H9 (cell line): ENCODE measurements around the gene MOCS3. TPM values are rescaled to one million over a fixed set of nuclear protein-coding genes. Genes with fewer than 3 reads are reported as not detected.

ENCODE experiments used
- DNase-seq: peaks from one replicate; pipeline ENCODE4 v3.0.0-alpha.2; 2017
- H2AFZ ChIP-seq: one replicate; pipeline ENCODE4 v1.6.1; 2013; ENCODE audit warnings: mild to moderate bottlenecking, low read length, control low read depth, moderate library complexity
- H2AK5ac ChIP-seq: 2 replicates; pipeline ENCODE4 v1.6.1; 2013; ENCODE audit warnings: low read length, control low read depth, mixed read lengths; ENCODE audit not compliant: insufficient read length
- H2BK120ac ChIP-seq: one replicate; pipeline ENCODE4 v1.6.1; 2013; ENCODE audit warnings: low read depth, mild to moderate bottlenecking, low read length, control low read depth, inconsistent platforms; ENCODE audit not compliant: poor library complexity, severe bottlenecking
- H2BK12ac ChIP-seq: 2 replicates; pipeline ENCODE4 v1.6.1; 2013; ENCODE audit warnings: low read length, control low read depth, mixed read lengths, low read depth; ENCODE audit not compliant: insufficient read length
- H2BK15ac ChIP-seq: 2 replicates; pipeline ENCODE4 v1.6.1; 2013; ENCODE audit warnings: low read depth, low read length, control low read depth
- H2BK20ac ChIP-seq: one replicate; pipeline ENCODE4 v1.6.1; 2013; ENCODE audit warnings: low read depth, mild to moderate bottlenecking, low read length, control low read depth, inconsistent platforms; ENCODE audit not compliant: poor library complexity, severe bottlenecking
- H2BK5ac ChIP-seq: 2 replicates; pipeline ENCODE4 v1.6.1; 2013; ENCODE audit warnings: low read length, control low read depth, mixed read lengths; ENCODE audit not compliant: insufficient read length
- H3K14ac ChIP-seq: 2 replicates; pipeline ENCODE4 v1.6.1; 2013; ENCODE audit warnings: low read length, control low read depth; ENCODE audit not compliant: insufficient read depth
- H3K18ac ChIP-seq: 2 replicates; pipeline ENCODE4 v1.6.1; 2013; ENCODE audit warnings: low read depth, mild to moderate bottlenecking, mixed read lengths, low read length, control low read depth; ENCODE audit not compliant: insufficient read length
- H3K23ac ChIP-seq: 2 replicates; pipeline ENCODE4 v1.6.1; 2013; ENCODE audit warnings: low read length, control low read depth, mixed read lengths, low read depth; ENCODE audit not compliant: insufficient read length
- H3K23me2 ChIP-seq: 2 replicates; pipeline ENCODE4 v1.6.1; 2013; ENCODE audit warnings: low read depth, mild to moderate bottlenecking, mixed read lengths, low read length, control low read depth; ENCODE audit not compliant: insufficient read length, poor library complexity, severe bottlenecking
- H3K27ac ChIP-seq: 2 replicates; pipeline ENCODE4 v1.5.1; 2013; ENCODE audit warnings: low read length, control low read depth, mixed read lengths, low read depth; ENCODE audit not compliant: insufficient read length
- H3K27me3 ChIP-seq: 2 replicates; pipeline ENCODE4 v1.6.1; 2013; ENCODE audit warnings: low read length, control low read depth, inconsistent platforms; ENCODE audit not compliant: insufficient read depth
- H3K4ac ChIP-seq: 2 replicates; pipeline ENCODE4 v1.6.1; 2013; ENCODE audit warnings: low read depth, mild to moderate bottlenecking, control low read depth, inconsistent platforms, low read length, moderate library complexity
- H3K4me1 ChIP-seq: 2 replicates; pipeline ENCODE4 v1.6.1; 2013; ENCODE audit warnings: low read length, control low read depth, inconsistent platforms; ENCODE audit not compliant: insufficient read depth
- H3K4me2 ChIP-seq: 2 replicates; pipeline ENCODE4 v1.6.1; 2013; ENCODE audit warnings: low read length, control low read depth, mixed read lengths; ENCODE audit not compliant: insufficient read length, insufficient read depth
- H3K56ac ChIP-seq: 2 replicates; pipeline ENCODE4 v1.6.1; 2013; ENCODE audit warnings: low read depth, mild to moderate bottlenecking, mixed read lengths, low read length, control low read depth; ENCODE audit not compliant: insufficient read length
- H3K79me1 ChIP-seq: 2 replicates; pipeline ENCODE4 v1.6.1; 2013; ENCODE audit warnings: low read depth, mild to moderate bottlenecking, moderate library complexity, low read length, control low read depth, inconsistent platforms; ENCODE audit not compliant: insufficient read depth, poor library complexity, severe bottlenecking
- H3K79me2 ChIP-seq: 2 replicates; pipeline ENCODE4 v1.6.1; 2013; ENCODE audit warnings: low read length, control low read depth, inconsistent platforms; ENCODE audit not compliant: insufficient read depth
- H3K9ac ChIP-seq: 2 replicates; pipeline ENCODE4 v1.6.1; 2013; ENCODE audit warnings: low read length, control low read depth, mixed read lengths; ENCODE audit not compliant: insufficient read length; ENCODE audit errors: extremely low read depth
- H3K9me3 ChIP-seq: one replicate; pipeline ENCODE4 v1.6.1; 2013; ENCODE audit warnings: low read depth, low read length, inconsistent platforms; ENCODE audit not compliant: control insufficient read depth
- H3T11ph ChIP-seq: one replicate; pipeline ENCODE4 v1.6.1; 2013; ENCODE audit warnings: mild to moderate bottlenecking, low read length, control low read depth, inconsistent platforms
- H4K20me1 ChIP-seq: one replicate; pipeline ENCODE4 v1.6.1; 2013; ENCODE audit not compliant: control insufficient read depth, insufficient read length, insufficient read depth
- H4K5ac ChIP-seq: 2 replicates; pipeline ENCODE4 v1.6.1; 2013; ENCODE audit warnings: low read depth, mild to moderate bottlenecking, mixed read lengths, low read length, control low read depth; ENCODE audit not compliant: insufficient read length
- H4K8ac ChIP-seq: replicated peaks from 2 replicates; pipeline ENCODE4 v1.6.1; 2013; ENCODE audit warnings: low read length, control low read depth, mixed read lengths, low read depth; ENCODE audit not compliant: insufficient read length
- H4K91ac ChIP-seq: 2 replicates; pipeline ENCODE4 v1.6.1; 2013; ENCODE audit warnings: low read depth, mild to moderate bottlenecking, moderate library complexity, mixed read lengths, low read length, control low read depth; ENCODE audit not compliant: insufficient read length
- H3K27ac Mint-ChIP-seq, 3 experiments: 2 replicates in 2 of 3; 3 replicates in 1 of 3; pipeline ENCODE4 v1.8.0; 2020 to 2021; ENCODE audit warnings: mixed read lengths in 3 of 3, mild to moderate bottlenecking in 1 of 3, moderate library complexity in 1 of 3
- H3K27me3 Mint-ChIP-seq: 2 replicates; pipeline ENCODE4 v1.8.0; 2021; ENCODE audit warnings: low read depth, mild to moderate bottlenecking, moderate library complexity, mixed read lengths
- H3K36me3 Mint-ChIP-seq, 3 experiments: 2 replicates in 2 of 3; 3 replicates in 1 of 3; pipeline ENCODE4 v1.8.0; 2020 to 2021; ENCODE audit warnings: low read depth in 3 of 3, mixed read lengths in 3 of 3; ENCODE audit not compliant: insufficient read depth in 1 of 3
- H3K4me1 Mint-ChIP-seq, 2 experiments: 2 replicates each; pipeline ENCODE4 v1.8.0; 2020; ENCODE audit warnings: mixed read lengths in 2 of 2
- H3K4me3 Mint-ChIP-seq, 2 experiments: 2 replicates in 1 of 2; 3 replicates in 1 of 2; pipeline ENCODE4 v1.8.0; 2020 to 2021; ENCODE audit warnings: mild to moderate bottlenecking in 2 of 2, mixed read lengths in 2 of 2, moderate library complexity in 1 of 2
- H3K9me3 Mint-ChIP-seq, 2 experiments: 2 replicates in 1 of 2; 3 replicates in 1 of 2; pipeline ENCODE4 v1.8.0; 2020; ENCODE audit warnings: mild to moderate bottlenecking in 2 of 2, mixed read lengths in 2 of 2, moderate library complexity in 1 of 2
- CTCF ChIP-seq: fragments of 200-600 bp; sonication (generic); conservative IDR thresholded peaks from 3 replicates; pipeline ENCODE4 v1.8.0; 2021; ENCODE audit warnings: antibody characterized with exemption, mild to moderate bottlenecking
- WGBS: extraction: QIAGEN DNeasy Blood & Tissue Kit; methylation state at CpG from one replicate; pipeline ENCODE4 v1.1.7; 2013; ENCODE audit warnings: missing lambda C conversion rate, low lambda C conversion rate, mixed read lengths; ENCODE audit not compliant: insufficient read length; ENCODE audit errors: extremely low coverage; 5-methylcytosine and 5-hydroxymethylcytosine counted together
- total RNA-seq: library from RNA; stranded (reverse); gene quantifications from 2 replicates; pipeline ENCODE4 v1.2.1, GENCODE V29; 2021

The MOCS3 gene
- total RNA-seq, 1 experiment from 2014 or later, result 9.0 TPM

DNA sequence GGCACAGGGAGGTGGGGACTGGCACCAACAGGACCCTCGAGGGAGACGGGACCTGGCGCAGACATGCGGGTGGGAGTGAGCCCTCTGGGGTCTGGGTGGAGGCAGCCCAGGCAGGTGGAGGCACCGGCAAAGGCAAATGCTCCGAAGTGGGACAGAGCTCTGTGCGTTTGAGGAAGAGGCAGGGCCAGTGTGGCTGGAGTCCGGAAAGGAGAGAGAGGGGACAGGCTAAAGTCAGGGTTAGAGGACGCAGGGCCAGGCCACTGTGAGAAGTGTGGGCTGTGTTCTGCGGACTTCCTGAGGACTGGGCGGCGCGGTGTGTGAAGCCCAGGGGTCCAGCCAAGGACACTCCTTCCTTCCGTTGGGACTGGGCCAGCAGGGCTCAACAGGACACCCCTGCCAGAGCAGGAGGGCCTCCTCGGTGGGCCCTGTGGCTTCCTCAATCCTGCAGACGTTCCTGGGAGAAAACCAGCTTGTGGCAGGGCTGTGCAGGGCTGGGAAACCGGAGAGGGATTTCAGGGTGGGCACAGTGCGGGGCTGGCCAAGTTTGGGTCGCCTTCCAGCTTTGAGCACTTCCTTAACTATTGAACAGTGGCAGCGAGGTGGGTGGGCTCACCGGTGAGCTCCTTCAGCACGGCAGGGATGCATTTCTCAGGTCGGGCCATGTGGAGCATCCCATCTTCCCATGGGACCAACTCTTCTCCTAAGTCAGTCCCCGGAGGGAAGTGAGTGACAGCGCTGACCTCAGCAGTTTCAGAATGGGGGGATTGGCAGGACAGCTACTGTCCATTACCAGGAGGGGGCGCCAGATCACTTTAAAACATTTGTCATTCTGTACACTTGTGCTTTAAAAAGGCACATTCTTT is 22.5 kb downstream of the MOCS3 start:
- Histone ChIP-seq H3T11ph (no peak overlapping the region), H3K23ac (no peak overlapping the region), H3K79me1 (no peaks in the 10 kb centered on the region), H3K9ac (no peak overlapping the region), H2BK5ac (no peak overlapping the region), H2BK15ac (no peak overlapping the region), H3K9me3 (no peaks in the 10 kb centered on the region), H2AK5ac (no peak overlapping the region), H4K91ac (no peak overlapping the region), H3K27ac (no peak overlapping the region), H2BK20ac (no peak overlapping the region), H4K5ac (no peak overlapping the region), H3K4me1 (no peaks in the 10 kb centered on the region), H3K23me2 (no peaks in the 10 kb centered on the region), H2BK12ac (no peak overlapping the region), H2AFZ (no peak overlapping the region), H3K79me2 (no peaks in the 10 kb centered on the region), H3K56ac (no peak overlapping the region), H3K27me3 (no peaks in the 10 kb centered on the region), H3K4ac (no peak overlapping the region), H4K8ac (no peak overlapping the region), H3K14ac (no peak overlapping the region; the same call in 1 of the 2 replicates), H3K4me2 (no peak overlapping the region), H2BK120ac (no peak overlapping the region), H4K20me1 (no peaks in the 10 kb centered on the region), H3K18ac (no peak overlapping the region)
- peak; percentile 68 for DNase-seq
- WGBS, result no CpG with 5 or more reads among the region's 26 CpGs
- H3K27me3 Mint-ChIP-seq, result peaks cover 19% of the 10 kb centered on the region
- peak; percentile 97 for TF ChIP-seq CTCF
- H3K27ac Mint-ChIP-seq, result peak overlapping the region in 1 of 3 experiments; percentile 92; a peak in 2 of 7 replicates
- H3K4me1 Mint-ChIP-seq, result peaks cover 12 to 16% of the 10 kb centered on the region in 2 experiments
- H3K9me3 Mint-ChIP-seq, result no peaks in the 10 kb centered on the region
- H3K36me3 Mint-ChIP-seq, result no peaks in the 10 kb centered on the region
- H3K4me3 Mint-ChIP-seq, result no peak overlapping the region
